GM21576 (cell line): Measurements from ENCODE around the gene ZDHHC8.
A peak's percentile ranks its signal among the peaks of the same experiment; 100 is the strongest.

ENCODE experiments used
- ATAC-seq: cut with Tn5 transposase; IDR thresholded peaks from one replicate; pipeline ENCODE4 v1.9.1; 2021; ENCODE audit warnings: mild to moderate bottlenecking, moderate library complexity; ENCODE audit not compliant: unreplicated experiment

Gene ZDHHC8

DNA sequence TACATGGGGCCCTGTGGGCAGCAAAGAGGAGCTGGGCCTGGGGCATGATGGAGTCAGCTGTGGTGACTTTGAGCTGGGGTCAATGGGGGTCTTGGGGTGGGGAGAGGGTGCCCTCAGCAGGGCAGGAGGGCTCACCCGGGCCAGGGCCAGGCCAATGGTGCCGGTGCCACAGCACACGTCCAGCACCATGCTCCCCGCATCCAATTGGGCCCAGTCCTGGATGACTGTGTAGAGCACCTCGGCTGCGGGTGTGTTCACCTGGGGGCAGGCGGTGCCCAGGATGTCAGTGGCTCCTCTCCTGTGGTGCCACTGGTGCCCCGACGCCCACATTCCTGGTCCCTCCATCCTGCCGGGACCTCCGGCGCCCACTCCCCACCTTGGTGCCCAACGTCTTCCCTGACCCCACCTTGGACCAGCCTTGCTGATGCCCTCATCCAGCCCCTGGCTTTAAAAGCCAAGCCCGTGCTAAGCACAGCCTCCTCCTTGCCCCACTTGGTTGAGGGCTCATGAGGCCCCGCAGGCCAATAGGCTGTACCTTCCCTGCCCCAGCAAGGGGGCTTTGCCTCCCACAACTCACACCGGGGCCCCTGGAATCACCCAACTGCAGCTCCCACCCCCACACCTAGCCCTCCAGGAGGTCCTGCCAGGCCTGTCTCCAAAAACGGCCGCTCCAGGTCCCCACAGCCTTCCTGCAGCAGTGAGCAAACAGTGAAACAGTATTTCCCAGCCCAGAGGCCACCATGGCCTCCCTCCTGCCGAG is 17.9 kb upstream of the ZDHHC8 start:
- no peak for ATAC-seq

DNA sequence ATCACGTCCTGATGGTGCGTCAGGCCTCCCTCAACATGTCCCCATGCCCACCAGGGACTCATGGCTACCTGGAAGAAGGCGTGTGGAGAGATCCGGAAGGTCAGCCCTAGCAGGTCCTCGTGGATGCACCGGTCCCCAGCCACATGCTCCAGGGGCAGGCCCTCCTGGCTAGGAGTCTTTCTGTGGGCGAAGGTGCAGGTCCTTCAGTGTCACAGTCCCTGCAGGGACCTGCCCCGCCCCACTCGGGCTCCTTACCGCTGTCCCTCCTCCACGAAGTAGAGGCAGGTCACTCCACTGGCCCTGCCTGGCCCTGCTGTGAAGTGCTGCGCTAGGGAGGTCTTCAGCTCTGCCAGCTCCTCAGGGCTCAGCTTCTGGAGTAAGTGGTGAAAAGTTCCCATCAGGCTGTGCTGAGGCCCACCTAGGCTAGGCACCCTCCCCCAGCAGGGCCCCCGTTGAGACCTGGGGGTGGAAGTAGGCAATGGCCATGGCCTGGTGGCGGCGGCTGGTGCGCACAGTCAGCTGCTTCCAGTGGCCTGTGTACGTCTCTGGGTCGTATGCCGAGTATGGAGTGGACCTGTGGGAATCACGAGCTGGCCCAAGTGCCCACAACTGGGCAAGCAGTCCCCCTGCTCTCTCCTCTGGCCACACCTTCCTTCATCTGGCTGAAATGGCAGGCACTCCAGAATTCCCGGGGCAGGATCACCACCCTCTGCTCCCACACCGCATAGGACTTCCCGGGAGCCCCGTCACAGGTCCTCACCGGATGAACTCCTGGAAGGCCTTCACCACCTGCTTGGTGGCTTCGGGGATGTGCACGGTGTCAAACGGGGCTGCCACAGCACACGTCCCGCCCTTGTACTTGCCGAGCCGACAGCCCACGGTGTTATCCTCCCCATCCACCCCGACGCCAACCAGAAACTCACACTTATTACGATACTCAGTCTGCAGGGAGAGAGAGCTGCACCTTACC is 16.8 kb upstream of the ZDHHC8 start:
- ATAC-seq: no peak

DNA sequence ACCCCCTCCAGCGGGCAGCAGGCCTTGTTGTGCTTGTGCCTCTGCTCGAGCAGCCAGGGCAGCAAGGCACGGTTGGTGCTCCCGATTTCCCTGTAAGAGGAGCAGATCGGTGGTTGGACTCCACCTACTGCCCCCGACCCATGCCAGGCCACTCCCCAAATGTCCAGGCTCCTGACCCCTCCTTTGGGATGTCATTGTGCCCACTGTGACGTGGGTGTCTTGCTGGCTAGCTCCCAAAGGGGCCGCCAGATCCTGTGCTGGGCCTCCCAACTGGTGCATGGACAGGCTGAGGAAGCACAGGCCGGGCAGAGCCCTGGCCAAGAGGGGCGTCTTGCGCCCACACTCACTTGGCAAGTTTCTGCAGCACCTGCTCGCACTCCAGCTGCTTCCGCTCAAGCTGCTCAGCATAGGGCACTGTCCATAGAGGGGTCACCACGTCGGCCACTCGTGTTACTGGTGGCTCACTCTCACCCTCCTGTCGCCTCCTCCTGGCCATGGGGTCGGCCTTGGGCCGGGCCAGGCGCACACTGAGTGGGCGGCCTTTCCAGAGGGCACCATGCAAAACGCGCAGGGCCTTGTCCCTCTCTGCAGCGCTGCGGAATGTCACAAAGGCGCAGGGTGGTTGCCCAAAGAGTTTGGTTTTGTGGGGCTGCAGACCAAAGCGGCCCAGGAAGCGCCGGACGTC is 15.8 kb upstream of the ZDHHC8 start, which contains the start of gene RANBP1:
Gene RANBP1, plus strand, starts transcription at position 414 of the 685 bp plus-strand sequence. Its CDS starts 81 bp downstream, at position 495.
- ATAC-seq: no peak

DNA sequence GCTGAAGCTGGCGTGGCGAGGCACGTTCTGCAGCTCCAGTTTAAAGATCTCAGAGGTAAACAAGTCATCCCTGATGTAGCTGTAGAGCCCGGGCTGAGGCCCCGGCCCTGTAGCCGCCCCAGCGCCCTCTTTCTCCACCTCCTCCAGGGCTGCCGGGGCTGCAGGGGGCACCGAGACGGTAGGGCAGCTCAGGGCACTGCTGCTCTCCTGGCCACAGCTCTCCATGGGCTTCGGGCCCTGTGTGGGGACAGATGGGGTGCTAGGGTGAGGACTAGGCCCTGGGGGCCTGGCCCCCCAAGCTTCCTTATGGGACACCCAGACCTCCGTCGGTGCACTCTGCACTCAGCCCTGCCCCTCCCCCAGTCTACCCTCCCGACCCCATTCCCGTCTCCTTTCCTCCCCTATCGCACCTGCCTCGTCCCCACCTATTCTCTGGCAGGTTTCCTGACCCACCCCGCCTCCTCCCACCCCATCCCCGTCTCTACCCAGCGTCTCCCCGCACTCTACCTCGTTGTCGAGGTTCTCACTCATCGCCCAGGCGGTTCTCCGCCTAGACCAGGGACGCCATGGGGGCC is 15.1 kb upstream of the ZDHHC8 start:
- ATAC-seq: no peak

DNA sequence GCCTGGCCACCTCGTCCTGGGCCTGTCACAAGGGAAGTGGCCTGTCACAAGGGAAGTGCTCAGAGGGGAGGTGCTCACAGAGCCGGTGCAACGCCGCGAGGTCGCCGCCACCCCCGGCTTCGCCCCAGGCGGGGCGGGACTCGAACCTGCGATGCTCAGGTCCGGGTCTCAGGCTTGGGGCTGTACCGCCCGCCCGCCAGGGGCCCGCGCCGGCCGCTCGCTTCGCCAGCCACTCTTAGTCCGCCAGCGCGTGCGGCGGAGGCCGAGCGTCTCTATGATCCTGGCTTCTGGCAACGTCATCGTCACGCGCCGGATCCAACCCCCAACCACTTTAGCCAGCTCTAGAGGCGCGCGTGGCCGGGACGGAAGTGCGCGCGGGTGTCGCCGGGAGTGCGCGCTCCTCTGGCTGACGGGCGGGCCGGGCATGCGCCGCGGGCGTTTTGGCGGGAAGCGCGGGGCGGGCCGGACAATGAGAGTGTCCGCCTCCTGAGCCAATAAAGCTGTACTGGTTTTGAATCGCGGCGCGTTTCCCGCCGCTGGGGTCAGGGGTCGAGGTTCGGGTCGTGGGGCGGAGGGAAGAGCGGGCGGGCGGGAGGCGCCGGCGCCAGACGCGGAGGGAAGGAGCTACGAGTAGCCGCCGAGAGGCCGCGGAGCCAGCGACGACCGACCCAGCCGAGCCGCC is 14.5 kb upstream of the ZDHHC8 start, which contains the start of gene TRMT2A:
Gene TRMT2A, minus strand, starts transcription at position 276 of the 682 bp plus-strand sequence. CDS start 320 bp downstream, outside the sequence.
- peak; percentile 71 for ATAC-seq

DNA sequence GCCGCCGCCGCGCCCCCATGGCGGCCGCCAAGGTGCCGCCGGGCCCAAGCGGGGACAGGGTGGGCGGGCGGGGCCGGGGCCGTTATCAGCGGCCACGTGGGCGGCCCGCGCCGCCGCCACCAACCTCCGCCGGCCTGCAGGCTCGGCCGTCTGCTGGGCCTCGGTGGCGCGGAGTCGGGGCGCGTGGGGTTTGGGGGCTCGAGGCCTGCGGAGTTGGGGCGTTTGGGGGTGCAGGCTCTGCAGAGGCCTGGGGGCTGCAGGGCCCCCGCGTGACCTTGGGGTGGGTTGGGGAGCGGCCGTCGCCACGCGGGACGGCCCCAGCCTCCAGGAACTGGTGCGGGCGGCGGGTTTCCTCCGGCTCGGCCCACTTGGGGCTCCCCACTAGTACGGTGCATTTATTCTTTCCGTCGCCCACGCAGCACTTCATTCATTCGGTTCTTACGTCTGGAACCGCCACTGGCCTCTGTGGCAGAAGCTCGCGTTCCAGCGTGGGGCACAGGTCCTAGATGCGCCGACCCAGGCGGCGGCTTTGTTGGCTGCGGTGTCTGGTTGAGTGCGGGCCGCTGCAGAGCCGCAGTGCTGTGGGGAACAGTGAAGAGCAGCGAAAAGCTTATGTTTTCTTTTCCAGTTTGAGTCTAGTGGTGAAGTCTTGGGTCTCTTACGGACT is 13.8 kb upstream of the ZDHHC8 start:
- ATAC-seq: peak; percentile 17

DNA sequence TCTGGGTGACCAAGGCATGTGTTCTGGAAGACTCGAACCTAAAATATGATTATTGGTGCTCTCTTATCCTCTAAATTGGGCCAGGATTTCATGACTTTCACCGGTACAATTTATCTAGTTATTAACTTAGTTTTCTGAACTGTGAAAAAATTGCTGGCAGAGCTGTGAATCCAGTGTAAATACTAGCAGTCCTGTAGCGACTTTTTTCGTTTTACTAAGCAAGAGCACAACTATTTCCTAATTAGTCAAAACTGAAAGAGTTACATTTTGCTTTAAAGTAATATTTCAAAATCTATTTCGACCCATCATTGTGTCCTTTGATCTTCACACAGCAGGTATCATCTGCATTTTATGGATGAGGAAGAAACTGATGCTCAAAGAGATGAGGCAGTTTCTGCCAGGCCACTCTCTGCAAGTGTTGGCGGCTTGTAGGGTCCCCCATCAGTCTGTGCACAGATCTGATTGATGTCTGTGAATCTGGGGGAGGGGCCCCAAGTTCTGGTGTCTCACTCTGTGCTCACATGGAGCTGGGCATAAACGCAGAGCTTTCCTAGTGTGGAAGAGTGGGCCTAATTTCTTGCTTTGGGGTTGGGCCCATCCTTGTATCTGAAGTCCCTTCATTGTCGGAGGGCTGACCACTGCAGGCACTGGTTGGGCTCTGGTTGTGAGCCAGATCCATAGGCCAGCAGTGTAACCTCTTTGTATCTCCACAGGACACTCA is 13.1 kb upstream of the ZDHHC8 start:
- no peak for ATAC-seq

DNA sequence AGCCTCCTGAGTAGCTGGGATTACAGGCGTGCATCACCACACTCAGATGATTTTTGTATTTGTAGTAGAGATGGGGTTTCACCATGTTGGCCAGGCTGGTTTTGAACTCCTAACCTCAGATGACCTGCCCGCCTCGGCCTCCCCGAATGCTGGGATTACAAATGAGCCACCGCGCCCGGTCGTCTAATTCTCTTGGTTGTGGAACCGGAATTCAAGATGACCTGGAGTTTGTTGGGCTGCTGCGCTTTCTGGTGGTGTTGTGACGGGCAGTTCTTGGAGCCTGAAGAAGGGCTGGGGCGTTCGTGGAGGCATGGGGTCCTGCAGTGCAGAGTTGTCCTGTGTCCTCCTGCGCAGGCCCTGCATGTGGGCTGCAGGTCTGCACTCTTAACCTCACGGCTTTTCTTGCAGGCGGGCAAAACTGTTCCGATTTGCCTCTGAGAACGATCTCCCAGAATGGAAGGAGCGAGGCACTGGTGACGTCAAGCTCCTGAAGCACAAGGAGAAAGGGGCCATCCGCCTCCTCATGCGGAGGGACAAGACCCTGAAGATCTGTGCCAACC is 9.7 kb upstream of the ZDHHC8 start:
- no peak for ATAC-seq

DNA sequence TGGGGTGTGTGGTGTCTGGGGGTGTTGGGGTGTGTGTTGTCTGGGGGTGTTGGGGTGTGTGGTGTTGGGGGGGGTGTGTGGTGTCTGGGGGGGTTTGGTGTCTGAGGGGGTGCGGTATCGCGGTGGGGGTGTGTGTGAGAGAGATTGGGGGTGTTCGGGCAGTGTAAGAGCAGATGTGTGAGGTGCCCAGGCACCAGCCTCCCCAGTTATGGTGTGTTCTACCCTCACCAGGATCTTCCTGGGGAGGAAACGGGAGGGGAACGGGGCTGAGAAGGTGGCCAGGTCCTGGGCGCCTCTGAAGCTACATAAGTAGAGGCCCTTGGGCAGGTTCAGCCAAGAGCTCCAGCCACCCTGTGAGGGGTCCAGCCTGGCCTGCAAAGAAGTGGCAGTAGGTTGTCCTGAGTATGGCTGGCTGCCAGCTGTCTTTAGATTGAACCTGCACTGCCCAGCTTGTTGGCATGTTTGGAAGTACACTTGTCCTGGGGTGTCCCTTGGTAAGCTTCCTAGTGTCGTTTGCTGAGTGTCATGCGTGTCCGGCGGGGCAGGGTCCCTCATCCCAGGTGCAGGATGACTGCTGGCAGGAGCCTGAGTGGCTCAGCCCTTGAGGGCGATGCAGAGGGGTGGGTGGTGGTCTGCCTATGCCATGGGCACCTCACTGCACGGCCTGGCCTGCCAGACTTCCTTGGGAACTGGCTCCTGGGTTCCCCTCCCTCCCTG is 8.1 kb upstream of the ZDHHC8 start:
- ATAC-seq: no peak

DNA sequence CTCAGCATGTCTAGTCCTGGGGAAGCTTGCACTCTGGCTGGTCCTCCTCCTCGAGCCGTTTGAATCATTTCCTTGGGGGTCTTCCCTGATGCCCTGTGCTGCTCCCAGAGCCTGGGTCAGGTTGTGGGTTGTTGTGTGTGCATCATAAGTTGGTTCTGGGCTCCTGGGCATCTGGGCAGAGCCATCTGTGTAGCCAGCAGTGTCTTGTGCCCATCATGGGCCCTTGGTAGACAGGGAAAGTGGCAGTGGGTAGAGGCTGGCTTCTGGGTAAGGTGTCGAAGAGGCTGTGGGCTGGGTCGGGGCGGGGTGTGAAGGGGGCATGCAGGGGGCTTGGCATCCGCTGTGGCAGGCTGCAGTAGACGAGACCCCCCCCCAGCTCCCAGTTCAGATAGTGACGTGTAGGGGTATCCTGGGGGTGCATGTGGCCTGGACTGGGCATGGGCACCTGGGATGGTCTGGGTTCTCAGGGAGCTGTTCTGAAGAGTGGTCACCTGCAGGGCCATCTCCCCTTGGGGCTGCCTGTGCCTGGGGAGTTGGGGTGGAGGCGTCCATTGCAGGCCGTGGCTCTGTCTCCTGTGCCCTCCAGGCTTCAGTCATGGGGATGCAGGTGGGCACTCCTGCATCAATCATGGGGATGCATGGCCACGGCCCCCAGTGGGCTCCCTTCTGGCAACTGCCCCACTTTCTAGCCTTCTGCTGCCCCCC is 7.4 kb upstream of the ZDHHC8 start:
- no peak for ATAC-seq

DNA sequence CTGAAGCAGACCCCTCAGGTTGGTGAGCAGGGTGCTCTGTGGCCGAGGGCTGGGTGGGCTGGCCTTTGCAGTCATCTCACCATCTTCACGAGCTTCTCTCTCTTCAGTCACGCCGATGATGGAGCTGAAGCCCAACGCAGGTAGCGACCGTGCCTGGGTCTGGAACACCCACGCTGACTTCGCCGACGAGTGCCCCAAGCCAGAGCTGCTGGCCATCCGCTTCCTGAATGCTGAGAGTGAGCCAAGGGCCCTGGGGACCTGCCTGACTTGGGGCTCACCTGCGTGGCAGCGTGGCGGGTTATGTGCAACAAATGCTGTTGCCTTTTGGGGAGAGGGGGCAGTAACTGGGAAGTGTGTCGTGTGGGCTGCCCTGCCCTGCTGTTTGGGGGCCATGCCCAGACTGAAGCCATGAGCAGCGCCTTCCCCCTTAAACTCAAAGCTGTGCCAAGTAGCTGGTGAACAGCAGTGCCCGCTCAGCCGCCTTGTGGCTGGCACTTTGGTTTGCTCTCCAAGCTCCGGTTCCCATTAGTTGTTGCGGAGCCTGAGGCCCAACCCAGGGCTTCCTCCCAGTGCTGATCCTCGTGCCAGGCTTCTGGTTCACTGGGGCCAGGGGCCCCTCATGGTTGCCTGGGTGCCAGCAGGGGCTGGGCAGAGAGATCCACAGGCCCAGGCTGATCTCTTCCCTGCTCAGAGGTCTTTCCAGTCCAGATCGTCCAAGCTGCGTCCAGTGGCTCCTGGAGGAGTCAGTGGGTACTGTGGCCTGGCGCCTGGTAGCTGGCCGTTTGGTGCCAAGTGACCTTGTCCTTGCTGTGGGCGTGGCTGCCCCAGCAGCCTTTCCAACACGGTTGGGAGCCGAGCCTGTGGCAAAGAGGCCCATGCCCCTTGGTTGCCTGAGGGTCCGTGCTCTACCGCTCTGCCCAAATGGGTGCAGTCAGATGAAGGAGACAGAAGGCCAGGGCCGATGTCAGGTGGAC is 6.1 kb upstream of the ZDHHC8 start:
- no peak for ATAC-seq

DNA sequence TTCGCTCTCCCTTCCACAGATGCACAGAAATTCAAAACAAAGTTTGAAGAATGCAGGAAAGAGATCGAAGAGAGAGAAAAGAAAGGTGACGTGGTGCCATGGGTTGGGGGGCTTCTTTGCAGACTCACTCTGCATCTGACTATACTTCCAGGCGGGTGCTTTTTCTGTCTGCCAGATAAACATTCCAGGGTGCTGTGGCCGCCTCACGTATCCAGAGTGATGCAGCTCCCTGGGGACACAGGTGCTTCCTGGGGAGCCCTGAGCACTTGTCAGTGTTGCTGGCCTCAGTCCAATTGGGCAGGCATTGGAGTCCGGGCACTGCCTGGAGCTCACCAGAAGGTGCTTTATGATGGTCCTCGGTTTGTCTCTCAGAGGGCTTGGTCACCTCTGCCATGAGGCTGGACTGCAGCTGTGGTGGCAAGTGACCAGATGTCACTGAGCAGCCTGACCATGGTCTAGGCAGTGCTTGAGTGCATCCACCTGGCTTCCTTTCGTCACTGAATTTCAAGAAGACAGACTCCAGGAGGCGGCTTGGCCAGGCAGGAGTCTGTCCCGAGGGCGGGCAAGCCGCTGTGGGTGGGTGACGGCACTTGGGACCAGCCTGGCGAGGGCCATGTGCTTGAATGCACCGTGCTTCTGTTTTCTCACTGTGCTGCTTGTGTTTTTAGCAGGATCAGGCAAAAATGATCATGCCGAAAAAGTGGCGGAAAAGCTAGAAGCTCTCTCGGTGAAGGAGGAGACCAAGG is 5.1 kb upstream of the ZDHHC8 start:
- ATAC-seq: no peak

DNA sequence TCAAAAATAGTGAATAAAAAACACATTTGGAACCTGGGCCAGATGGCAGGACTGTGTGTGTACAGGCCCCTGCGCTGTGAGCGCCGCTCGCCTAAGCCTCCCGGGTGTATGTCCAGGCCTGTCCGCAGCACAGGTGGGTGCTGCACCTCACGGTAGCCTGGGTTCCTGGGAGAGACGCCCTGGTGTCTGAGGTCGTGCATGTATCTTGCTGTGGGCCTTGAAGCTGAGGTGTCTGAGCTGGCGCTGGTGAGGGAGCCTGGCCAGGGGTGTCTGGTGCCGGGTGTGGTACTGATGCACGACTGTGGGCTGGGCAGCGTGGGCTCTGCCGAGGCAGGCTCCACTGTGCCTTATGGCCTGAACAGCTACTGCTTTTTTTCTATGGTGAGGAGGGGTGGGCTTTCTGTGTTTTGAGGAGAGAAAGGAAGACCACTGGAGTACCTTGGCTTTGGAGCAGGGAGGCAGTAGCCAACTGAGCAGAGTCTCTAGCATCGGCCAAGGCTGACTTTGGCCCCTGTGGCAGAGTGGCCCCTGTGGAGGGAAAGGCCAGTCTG is 4.2 kb upstream of the ZDHHC8 start:
- no peak for ATAC-seq

DNA sequence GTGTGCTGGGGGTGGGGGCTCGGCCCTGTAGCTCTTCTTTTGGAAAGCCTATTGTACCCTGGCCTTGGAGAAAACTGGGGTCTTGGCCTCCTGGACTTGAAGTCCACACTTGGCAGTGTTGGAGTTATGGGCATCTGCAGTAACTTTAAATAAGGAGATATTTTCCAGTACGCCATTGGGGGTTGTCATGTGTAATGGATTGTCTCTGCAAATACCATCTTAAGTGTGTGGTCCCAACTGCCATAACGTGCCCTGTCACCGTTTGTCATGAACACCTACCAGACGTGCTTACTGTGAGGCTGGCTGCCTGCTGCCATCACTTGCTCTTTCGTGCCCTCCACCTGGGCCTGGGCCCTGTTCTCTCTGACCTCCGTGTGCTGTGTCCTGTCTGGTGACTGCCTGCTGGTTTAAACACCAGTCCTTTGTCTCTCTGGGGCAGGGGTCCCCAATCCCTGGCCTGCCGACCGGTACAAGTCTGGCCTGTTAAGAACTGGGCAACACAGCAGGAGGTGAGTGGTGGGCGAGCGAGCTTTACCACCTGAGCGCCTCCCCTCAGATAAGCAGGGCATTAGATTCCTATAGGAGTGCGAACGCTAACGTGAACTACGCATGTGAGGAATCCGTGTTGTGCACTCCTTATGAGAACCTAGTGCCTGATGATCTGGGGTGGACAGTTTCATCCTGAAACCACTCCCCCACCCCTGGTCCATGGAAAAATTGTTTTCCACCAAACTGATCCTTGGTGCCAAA is 3.6 kb upstream of the ZDHHC8 start:
- ATAC-seq: no peak

DNA sequence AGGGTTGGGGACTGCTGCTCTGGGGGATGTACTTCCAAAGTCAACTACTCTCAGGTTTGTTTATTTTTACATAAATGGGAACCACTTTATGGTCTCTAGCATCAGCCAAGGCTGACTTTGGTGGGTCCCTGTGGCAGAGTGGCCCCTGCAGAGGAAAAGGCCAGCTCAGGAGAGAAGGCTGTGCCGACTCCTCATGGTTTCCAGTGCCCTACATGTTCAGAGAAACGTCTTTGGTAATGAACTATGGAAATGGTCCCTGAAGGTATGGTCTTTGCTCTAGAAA is 3.0 kb upstream of the ZDHHC8 start:
- no peak for ATAC-seq
